ENCODE results near the gene GPN3. TPM values are rescaled to one million over a fixed set of nuclear protein-coding genes. Genes with fewer than 3 reads are reported as not detected.
"Not testable (repeated sequence)": the region's sequence is repeated elsewhere in the genome, so short reads cannot be mapped to it uniquely, and the experiment has no call there.

GPN3 gene
- polyA plus RNA-seq, 1 donor from 2014 or later: 23.8 TPM

DNA sequence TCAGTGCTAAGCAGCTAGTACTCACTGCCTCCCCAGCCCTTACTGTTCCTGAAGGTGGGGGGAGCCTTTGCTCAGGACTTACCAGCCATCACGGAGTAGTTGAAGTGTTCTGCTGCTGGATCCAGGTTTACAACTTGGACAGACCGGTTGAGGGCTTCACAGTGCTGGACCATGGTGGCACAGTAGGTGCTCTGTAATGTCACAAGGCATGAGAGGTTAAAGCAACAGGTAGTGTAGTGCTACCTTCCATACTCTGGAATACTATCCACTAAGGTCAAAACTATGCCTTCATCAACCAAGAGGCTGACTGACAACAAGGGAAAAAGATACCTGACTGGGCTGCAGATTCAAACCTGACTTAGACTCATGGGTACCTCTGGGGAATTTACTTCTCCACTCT, 3.0 kb downstream of the GPN3 start:
- H3K4me3 ChIP-seq (ENCODE audit: low read length): no peak overlapping the region
- no peaks in the 10 kb centered on the region for H3K36me3 ChIP-seq (ENCODE audit: insufficient read depth, low read length)
- no peak overlapping the region for H3K9ac ChIP-seq (ENCODE audit: low read length)
- H3K9me2 ChIP-seq (ENCODE audit: insufficient read depth, low read length): no peaks in the 10 kb centered on the region
- TF ChIP-seq EP300 (conservative IDR thresholded peaks at IDR 0.05; ENCODE audit: poor library complexity, severe bottlenecking): no peak
- TF ChIP-seq RAD21 (conservative IDR thresholded peaks at IDR 0.05): no peak
- TF ChIP-seq, protein P1, sequence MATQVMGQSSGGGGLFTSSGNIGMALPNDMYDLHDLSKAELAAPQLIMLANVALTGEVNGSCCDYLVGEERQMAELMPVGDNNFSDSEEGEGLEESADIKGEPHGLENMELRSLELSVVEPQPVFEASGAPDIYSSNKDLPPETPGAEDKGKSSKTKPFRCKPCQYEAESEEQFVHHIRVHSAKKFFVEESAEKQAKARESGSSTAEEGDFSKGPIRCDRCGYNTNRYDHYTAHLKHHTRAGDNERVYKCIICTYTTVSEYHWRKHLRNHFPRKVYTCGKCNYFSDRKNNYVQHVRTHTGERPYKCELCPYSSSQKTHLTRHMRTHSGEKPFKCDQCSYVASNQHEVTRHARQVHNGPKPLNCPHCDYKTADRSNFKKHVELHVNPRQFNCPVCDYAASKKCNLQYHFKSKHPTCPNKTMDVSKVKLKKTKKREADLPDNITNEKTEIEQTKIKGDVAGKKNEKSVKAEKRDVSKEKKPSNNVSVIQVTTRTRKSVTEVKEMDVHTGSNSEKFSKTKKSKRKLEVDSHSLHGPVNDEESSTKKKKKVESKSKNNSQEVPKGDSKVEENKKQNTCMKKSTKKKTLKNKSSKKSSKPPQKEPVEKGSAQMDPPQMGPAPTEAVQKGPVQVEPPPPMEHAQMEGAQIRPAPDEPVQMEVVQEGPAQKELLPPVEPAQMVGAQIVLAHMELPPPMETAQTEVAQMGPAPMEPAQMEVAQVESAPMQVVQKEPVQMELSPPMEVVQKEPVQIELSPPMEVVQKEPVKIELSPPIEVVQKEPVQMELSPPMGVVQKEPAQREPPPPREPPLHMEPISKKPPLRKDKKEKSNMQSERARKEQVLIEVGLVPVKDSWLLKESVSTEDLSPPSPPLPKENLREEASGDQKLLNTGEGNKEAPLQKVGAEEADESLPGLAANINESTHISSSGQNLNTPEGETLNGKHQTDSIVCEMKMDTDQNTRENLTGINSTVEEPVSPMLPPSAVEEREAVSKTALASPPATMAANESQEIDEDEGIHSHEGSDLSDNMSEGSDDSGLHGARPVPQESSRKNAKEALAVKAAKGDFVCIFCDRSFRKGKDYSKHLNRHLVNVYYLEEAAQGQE (IDR thresholded peaks at IDR 0.05; ENCODE audit: borderline replicate concordance): no peak
- TF ChIP-seq, protein P2, sequence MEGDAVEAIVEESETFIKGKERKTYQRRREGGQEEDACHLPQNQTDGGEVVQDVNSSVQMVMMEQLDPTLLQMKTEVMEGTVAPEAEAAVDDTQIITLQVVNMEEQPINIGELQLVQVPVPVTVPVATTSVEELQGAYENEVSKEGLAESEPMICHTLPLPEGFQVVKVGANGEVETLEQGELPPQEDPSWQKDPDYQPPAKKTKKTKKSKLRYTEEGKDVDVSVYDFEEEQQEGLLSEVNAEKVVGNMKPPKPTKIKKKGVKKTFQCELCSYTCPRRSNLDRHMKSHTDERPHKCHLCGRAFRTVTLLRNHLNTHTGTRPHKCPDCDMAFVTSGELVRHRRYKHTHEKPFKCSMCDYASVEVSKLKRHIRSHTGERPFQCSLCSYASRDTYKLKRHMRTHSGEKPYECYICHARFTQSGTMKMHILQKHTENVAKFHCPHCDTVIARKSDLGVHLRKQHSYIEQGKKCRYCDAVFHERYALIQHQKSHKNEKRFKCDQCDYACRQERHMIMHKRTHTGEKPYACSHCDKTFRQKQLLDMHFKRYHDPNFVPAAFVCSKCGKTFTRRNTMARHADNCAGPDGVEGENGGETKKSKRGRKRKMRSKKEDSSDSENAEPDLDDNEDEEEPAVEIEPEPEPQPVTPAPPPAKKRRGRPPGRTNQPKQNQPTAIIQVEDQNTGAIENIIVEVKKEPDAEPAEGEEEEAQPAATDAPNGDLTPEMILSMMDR (IDR thresholded peaks at IDR 0.05; ENCODE audit: poor library complexity, severe bottlenecking): no peak
- no peak for TF ChIP-seq EZH2 (IDR thresholded peaks at IDR 0.05; ENCODE audit: borderline replicate concordance, insufficient read depth, low read length, poor library complexity, severe bottlenecking)
- TF ChIP-seq TAF1 (IDR thresholded peaks at IDR 0.05; ENCODE audit: low read depth): no peak
- TF ChIP-seq MXI1 (conservative IDR thresholded peaks at IDR 0.05; ENCODE audit: poor library complexity, severe bottlenecking): no peak
- no peak for TF ChIP-seq POLR2AphosphoS5 (IDR thresholded peaks at IDR 0.05)
- no peak for TF ChIP-seq SMC3 (conservative IDR thresholded peaks at IDR 0.05; ENCODE audit: poor library complexity)
- H3K9me3 ChIP-seq (ENCODE audit: low read length): no peaks in the 10 kb centered on the region
- H3K4me2 ChIP-seq (ENCODE audit: low read length): no peak overlapping the region
- no peak overlapping the region for H3K27ac ChIP-seq (ENCODE audit: low read length)
- H3K27me3 ChIP-seq (ENCODE audit: insufficient read depth, low read depth, low read length): no peaks in the 10 kb centered on the region
- peaks cover 14% of the 10 kb centered on the region for H3K79me2 ChIP-seq (replicated peaks; ENCODE audit: insufficient read depth, low read length)
- no peaks in the 10 kb centered on the region for H3F3A ChIP-seq (ENCODE audit: insufficient read depth, low read length, poor library complexity, severe bottlenecking)
- H2AFZ ChIP-seq (ENCODE audit: low read depth, low read length): no peak overlapping the region
- no peaks in the 10 kb centered on the region for H4K20me1 ChIP-seq (ENCODE audit: insufficient read depth)

DNA sequence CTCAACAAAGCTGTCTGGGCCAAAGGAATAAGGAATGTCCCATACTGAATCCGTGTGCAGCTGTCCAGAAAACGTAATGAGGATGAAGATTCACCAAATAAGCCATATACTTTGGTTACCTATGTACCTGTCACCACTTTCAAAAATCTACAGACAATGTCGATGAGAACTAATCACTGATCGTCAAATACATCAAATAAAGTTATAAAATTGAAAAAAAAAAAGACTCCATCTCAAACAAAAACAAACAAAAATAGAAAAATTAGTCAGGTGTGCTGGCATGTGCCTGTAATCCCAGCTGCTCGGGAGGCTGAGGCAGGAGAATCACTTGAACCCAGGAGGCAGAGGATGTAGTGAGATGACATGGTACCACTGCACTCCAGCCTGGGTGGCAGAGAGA, 6.9 kb downstream of the GPN3 start:
- H3K4me2 ChIP-seq (ENCODE audit: low read length); H3K36me3 ChIP-seq (ENCODE audit: insufficient read depth, low read length); H3K27me3 ChIP-seq (ENCODE audit: insufficient read depth, low read depth, low read length); H3K79me2 ChIP-seq (replicated peaks; ENCODE audit: insufficient read depth, low read length); H3K9ac ChIP-seq (ENCODE audit: low read length); H3K9me2 ChIP-seq (ENCODE audit: insufficient read depth, low read length); H2AFZ ChIP-seq (ENCODE audit: low read depth, low read length); H4K20me1 ChIP-seq (ENCODE audit: insufficient read depth); H3K4me3 ChIP-seq (ENCODE audit: low read length); H3K9me3 ChIP-seq (ENCODE audit: low read length); H3K27ac ChIP-seq (ENCODE audit: low read length); H3F3A ChIP-seq (ENCODE audit: insufficient read depth, low read length, poor library complexity, severe bottlenecking): not testable (repeated sequence)

DNA sequence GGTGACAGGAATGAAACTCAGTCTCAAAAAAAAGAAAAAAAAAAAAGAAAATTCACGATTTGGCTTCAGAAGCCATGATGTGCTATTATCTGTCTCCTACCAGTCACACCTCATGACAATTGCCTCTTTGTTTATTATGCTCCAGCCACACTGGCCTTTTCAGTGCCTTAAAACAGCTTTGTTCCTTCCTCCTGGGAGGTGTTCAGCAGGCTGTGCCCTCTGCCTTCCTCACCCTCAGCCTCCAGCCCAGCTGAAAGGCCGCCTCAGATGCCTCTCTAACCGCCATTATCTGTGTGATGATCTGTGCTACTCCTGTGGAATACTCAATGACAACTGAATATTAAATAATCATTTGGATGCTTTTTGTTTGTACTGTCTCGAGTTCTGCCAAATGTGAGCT, 9.3 kb downstream of the GPN3 start:
- no peaks in the 10 kb centered on the region for H3K9me2 ChIP-seq (ENCODE audit: insufficient read depth, low read length)
- no peak for TF ChIP-seq POLR2AphosphoS5 (IDR thresholded peaks at IDR 0.05)
- TF ChIP-seq EP300 (conservative IDR thresholded peaks at IDR 0.05; ENCODE audit: poor library complexity, severe bottlenecking): no peak
- TF ChIP-seq, protein P2 (IDR thresholded peaks at IDR 0.05; ENCODE audit: poor library complexity, severe bottlenecking): no peak
- TF ChIP-seq RAD21 (conservative IDR thresholded peaks at IDR 0.05): no peak
- no peak for TF ChIP-seq SMC3 (conservative IDR thresholded peaks at IDR 0.05; ENCODE audit: poor library complexity)
- TF ChIP-seq MXI1 (conservative IDR thresholded peaks at IDR 0.05; ENCODE audit: poor library complexity, severe bottlenecking): no peak
- no peak for TF ChIP-seq TAF1 (IDR thresholded peaks at IDR 0.05; ENCODE audit: low read depth)
- TF ChIP-seq, protein P1 (IDR thresholded peaks at IDR 0.05; ENCODE audit: borderline replicate concordance): no peak
- no peak for TF ChIP-seq EZH2 (IDR thresholded peaks at IDR 0.05; ENCODE audit: borderline replicate concordance, insufficient read depth, low read length, poor library complexity, severe bottlenecking)
- H3K27me3 ChIP-seq (ENCODE audit: insufficient read depth, low read depth, low read length): no peaks in the 10 kb centered on the region
- H3K79me2 ChIP-seq (replicated peaks; ENCODE audit: insufficient read depth, low read length): no peaks in the 10 kb centered on the region
- H3K4me3 ChIP-seq (ENCODE audit: low read length): no peak overlapping the region
- no peaks in the 10 kb centered on the region for H3F3A ChIP-seq (ENCODE audit: insufficient read depth, low read length, poor library complexity, severe bottlenecking)
- no peaks in the 10 kb centered on the region for H3K9me3 ChIP-seq (ENCODE audit: low read length)
- H3K9ac ChIP-seq (ENCODE audit: low read length): no peak overlapping the region
- no peak overlapping the region for H3K4me2 ChIP-seq (ENCODE audit: low read length)
- H3K27ac ChIP-seq (ENCODE audit: low read length): no peak overlapping the region
- no peaks in the 10 kb centered on the region for H4K20me1 ChIP-seq (ENCODE audit: insufficient read depth)
- H3K36me3 ChIP-seq (ENCODE audit: insufficient read depth, low read length): no peaks in the 10 kb centered on the region
- no peak overlapping the region for H2AFZ ChIP-seq (ENCODE audit: low read depth, low read length)

All from neural cell (in vitro differentiated cells).